ENCODE results near the gene ABCC1.

DNA sequence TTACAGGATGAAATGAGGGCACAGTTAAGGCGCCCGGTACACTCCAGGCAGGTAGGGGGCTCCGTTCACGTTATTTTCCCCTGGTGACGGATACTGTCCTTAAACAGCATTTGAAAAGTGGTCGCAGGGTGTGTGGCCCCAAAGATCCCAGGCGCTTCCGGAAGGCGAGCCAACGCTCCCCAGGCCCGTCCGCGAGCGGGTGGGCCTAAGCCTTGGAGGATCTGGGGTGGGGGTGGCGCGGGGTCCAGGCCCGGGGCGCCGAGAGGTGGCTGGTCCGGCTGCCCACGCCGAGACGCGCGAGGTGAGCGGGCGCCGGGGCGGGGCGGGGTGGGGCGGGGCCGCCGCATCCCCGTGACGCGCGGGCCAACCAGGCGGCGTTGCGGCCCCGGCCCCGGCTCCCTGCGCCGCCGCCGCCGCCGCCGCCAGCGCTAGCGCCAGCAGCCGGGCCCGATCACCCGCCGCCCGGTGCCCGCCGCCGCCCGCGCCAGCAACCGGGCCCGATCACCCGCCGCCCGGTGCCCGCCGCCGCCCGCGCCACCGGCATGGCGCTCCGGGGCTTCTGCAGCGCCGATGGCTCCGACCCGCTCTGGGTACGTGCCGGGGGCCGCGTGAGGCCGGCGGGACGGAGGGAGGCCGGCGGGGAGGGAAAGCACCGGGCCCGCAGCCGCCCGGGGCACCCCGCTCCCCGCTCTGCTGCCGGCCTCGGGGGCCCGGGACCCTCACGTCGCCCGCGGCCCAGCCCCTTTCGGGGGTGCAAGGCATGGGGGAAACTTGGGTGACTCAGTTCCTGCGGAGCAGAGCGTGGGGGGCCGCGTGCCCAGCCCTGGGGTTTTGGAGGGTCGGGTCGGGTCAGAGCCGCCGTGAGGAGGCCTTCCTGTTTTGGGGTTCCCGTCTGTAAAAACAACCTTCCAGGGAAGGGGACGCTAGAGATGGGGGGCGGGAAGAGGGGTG is at the start of gene ABCC1:
- TF ChIP-seq, protein P1, sequence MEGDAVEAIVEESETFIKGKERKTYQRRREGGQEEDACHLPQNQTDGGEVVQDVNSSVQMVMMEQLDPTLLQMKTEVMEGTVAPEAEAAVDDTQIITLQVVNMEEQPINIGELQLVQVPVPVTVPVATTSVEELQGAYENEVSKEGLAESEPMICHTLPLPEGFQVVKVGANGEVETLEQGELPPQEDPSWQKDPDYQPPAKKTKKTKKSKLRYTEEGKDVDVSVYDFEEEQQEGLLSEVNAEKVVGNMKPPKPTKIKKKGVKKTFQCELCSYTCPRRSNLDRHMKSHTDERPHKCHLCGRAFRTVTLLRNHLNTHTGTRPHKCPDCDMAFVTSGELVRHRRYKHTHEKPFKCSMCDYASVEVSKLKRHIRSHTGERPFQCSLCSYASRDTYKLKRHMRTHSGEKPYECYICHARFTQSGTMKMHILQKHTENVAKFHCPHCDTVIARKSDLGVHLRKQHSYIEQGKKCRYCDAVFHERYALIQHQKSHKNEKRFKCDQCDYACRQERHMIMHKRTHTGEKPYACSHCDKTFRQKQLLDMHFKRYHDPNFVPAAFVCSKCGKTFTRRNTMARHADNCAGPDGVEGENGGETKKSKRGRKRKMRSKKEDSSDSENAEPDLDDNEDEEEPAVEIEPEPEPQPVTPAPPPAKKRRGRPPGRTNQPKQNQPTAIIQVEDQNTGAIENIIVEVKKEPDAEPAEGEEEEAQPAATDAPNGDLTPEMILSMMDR (IDR thresholded peaks at IDR 0.05; ENCODE audit: insufficient read depth, low read length, poor library complexity, severe bottlenecking): no peak
- no peak for TF ChIP-seq EZH2phosphoT487 (conservative IDR thresholded peaks at IDR 0.05; ENCODE audit: low read length)

Measured in SU-DHL-6 (cell line).